ENCODE measurements around the gene CHD1. TPM values are rescaled to one million over a fixed set of nuclear protein-coding genes. Genes with fewer than 3 reads are reported as not detected.
A peak's percentile ranks its signal among the peaks of the same experiment; 100 is the strongest.

Gene CHD1
- total and polyA plus RNA-seq, 2 donors (not counting 1 experiment from before 2014, with no cell fraction given) = 18.2 to 48.4 TPM

- no peaks in the 10 kb centered on the region for H4K20me1 ChIP-seq (ENCODE audit: control insufficient read depth, extremely low read depth, insufficient read depth, low read length)
- H3K36me3 ChIP-seq (ENCODE audit: control insufficient read depth, insufficient read depth, low read length) = no peaks in the 10 kb centered on the region
- H2AFZ ChIP-seq (ENCODE audit: low read length) = no peak overlapping the region
- H3K9ac ChIP-seq (ENCODE audit: insufficient read depth, low read length) = no peak overlapping the region
- no peak overlapping the region for H3K4me2 ChIP-seq (ENCODE audit: extremely low read depth, insufficient read depth, low read length)
- no peak overlapping the region for H3K4me3 ChIP-seq (replicated peaks in 1 of 4; ENCODE audit: control extremely low read depth in 1 of 4, insufficient read depth in 1 of 4, low read depth in 3 of 4, low read length in 4 of 4)
- no peaks in the 10 kb centered on the region for H3K9me3 ChIP-seq (ENCODE audit: control insufficient read depth, insufficient read depth, low read depth, low read length)
- DNase-seq (ENCODE audit: low read depth in 2 of 2) = no peak
- H3K27me3 ChIP-seq (ENCODE audit: control insufficient read depth, insufficient read depth, low read length) = no peaks in the 10 kb centered on the region
- no peaks in the 10 kb centered on the region for H3K79me2 ChIP-seq (ENCODE audit: control insufficient read depth, insufficient read depth, low read length)
- no peak overlapping the region for H3K27ac ChIP-seq (ENCODE audit: insufficient read depth, low read length)
- TF ChIP-seq EZH2 (IDR thresholded peaks at IDR 0.05; ENCODE audit: low read length, missing control alignments) = no peak
- TF ChIP-seq, protein P1, sequence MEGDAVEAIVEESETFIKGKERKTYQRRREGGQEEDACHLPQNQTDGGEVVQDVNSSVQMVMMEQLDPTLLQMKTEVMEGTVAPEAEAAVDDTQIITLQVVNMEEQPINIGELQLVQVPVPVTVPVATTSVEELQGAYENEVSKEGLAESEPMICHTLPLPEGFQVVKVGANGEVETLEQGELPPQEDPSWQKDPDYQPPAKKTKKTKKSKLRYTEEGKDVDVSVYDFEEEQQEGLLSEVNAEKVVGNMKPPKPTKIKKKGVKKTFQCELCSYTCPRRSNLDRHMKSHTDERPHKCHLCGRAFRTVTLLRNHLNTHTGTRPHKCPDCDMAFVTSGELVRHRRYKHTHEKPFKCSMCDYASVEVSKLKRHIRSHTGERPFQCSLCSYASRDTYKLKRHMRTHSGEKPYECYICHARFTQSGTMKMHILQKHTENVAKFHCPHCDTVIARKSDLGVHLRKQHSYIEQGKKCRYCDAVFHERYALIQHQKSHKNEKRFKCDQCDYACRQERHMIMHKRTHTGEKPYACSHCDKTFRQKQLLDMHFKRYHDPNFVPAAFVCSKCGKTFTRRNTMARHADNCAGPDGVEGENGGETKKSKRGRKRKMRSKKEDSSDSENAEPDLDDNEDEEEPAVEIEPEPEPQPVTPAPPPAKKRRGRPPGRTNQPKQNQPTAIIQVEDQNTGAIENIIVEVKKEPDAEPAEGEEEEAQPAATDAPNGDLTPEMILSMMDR (conservative IDR thresholded peaks at IDR 0.05 in 1 of 2, IDR thresholded peaks at IDR 0.05 in 1 of 2; ENCODE audit: low read depth in 1 of 2, low read length in 2 of 2) = no peak
- no peaks in the 10 kb centered on the region for H3K4me1 ChIP-seq (ENCODE audit: control insufficient read depth, extremely low read depth, insufficient read depth, low read length)
These were observed 85.3 kb downstream of the CHD1 start for GRCh38 chr5:98843481-98843880.

- H3K27ac ChIP-seq (ENCODE audit: insufficient read depth, low read length) = no peak overlapping the region
- no peak overlapping the region for H2AFZ ChIP-seq (ENCODE audit: low read length)
- H3K9me3 ChIP-seq (ENCODE audit: control insufficient read depth, insufficient read depth, low read depth, low read length) = no peaks in the 10 kb centered on the region
- no peaks in the 10 kb centered on the region for H3K4me1 ChIP-seq (ENCODE audit: control insufficient read depth, extremely low read depth, insufficient read depth, low read length)
- no peak overlapping the region for H3K4me2 ChIP-seq (ENCODE audit: extremely low read depth, insufficient read depth, low read length)
- H3K9ac ChIP-seq (ENCODE audit: insufficient read depth, low read length) = no peak overlapping the region
- H3K4me3 ChIP-seq (replicated peaks in 1 of 4; ENCODE audit: control extremely low read depth in 1 of 4, insufficient read depth in 1 of 4, low read depth in 3 of 4, low read length in 4 of 4) = no peak overlapping the region
- DNase-seq (ENCODE audit: low read depth in 2 of 2) = peak in 1 of 2 donors; percentile 6
- no peaks in the 10 kb centered on the region for H3K27me3 ChIP-seq (ENCODE audit: control insufficient read depth, insufficient read depth, low read length)
- no peaks in the 10 kb centered on the region for H4K20me1 ChIP-seq (ENCODE audit: control insufficient read depth, extremely low read depth, insufficient read depth, low read length)
- no peaks in the 10 kb centered on the region for H3K36me3 ChIP-seq (ENCODE audit: control insufficient read depth, insufficient read depth, low read length)
- no peak for TF ChIP-seq EZH2 (IDR thresholded peaks at IDR 0.05; ENCODE audit: low read length, missing control alignments)
- TF ChIP-seq, protein P1 (conservative IDR thresholded peaks at IDR 0.05 in 1 of 2, IDR thresholded peaks at IDR 0.05 in 1 of 2; ENCODE audit: low read depth in 1 of 2, low read length in 2 of 2) = no peak
- H3K79me2 ChIP-seq (ENCODE audit: control insufficient read depth, insufficient read depth, low read length) = no peaks in the 10 kb centered on the region
These were observed 87.9 kb downstream of the CHD1 start for GRCh38 chr5:98840946-98841345.

DNA sequence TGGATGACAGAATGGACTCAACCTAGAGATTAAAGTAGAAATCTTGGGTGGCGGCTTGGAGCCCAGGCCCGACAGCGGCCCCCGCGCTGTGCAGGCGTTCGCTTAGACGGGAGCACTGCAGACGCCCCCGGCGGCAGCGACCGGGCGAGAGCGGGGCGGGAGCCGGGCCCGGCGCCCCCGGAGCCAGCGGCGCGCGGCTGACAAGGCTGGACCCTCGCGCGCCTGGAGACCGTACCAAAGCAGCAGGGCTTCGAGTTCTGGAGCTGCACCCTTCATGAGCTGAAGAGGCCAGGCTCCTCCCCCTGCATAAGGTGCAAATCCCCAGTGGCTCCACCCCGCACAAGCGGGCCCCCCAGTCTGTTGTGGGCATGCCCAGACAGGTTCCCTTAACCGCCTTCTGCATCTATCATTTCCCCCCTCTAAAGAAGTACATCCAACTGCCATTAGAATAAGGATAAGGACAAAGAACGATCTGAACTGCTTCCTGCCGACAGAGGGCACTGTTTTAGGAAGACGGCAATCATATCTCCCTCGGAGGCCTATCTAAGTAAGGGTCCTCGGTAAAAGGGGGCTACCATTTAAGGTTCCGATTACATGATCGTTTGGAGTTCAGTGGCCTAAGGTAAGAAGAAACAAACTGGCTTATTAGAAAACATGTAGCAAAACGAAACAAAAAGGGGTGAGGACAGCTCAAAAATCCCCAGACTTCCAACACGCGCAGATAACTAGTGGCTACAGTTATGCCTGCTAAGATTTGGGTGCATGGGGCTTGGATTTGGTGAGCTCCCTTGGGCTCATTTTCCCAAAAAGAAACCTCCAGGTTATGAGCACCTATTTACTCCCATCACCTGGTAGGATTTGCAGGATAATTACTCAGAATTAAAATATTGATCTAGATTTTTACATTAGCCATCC, 89.1 kb downstream of the CHD1 start:
- H3K79me2 ChIP-seq (ENCODE audit: control insufficient read depth, insufficient read depth, low read length) = no peaks in the 10 kb centered on the region
- H3K27ac ChIP-seq (ENCODE audit: insufficient read depth, low read length) = no peak overlapping the region
- no peaks in the 10 kb centered on the region for H4K20me1 ChIP-seq (ENCODE audit: control insufficient read depth, extremely low read depth, insufficient read depth, low read length)
- no peak overlapping the region for H3K9ac ChIP-seq (ENCODE audit: insufficient read depth, low read length)
- H3K4me1 ChIP-seq (ENCODE audit: control insufficient read depth, extremely low read depth, insufficient read depth, low read length) = no peaks in the 10 kb centered on the region
- no peaks in the 10 kb centered on the region for H3K27me3 ChIP-seq (ENCODE audit: control insufficient read depth, insufficient read depth, low read length)
- peak; percentile 20 to 30 for DNase-seq (ENCODE audit: low read depth in 2 of 2)
- H3K4me3 ChIP-seq (replicated peaks in 1 of 4; ENCODE audit: control extremely low read depth in 1 of 4, insufficient read depth in 1 of 4, low read depth in 3 of 4, low read length in 4 of 4) = no peak overlapping the region
- H3K4me2 ChIP-seq (ENCODE audit: extremely low read depth, insufficient read depth, low read length) = peak overlapping the region; percentile 26
- H2AFZ ChIP-seq (ENCODE audit: low read length) = peak overlapping the region; percentile 39
- no peak for TF ChIP-seq EZH2 (IDR thresholded peaks at IDR 0.05; ENCODE audit: low read length, missing control alignments)
- TF ChIP-seq, protein P1 (conservative IDR thresholded peaks at IDR 0.05 in 1 of 2, IDR thresholded peaks at IDR 0.05 in 1 of 2; ENCODE audit: low read depth in 1 of 2, low read length in 2 of 2) = peak in 1 of 2 donors; percentile 53
- H3K9me3 ChIP-seq (ENCODE audit: control insufficient read depth, insufficient read depth, low read depth, low read length) = no peaks in the 10 kb centered on the region
- no peaks in the 10 kb centered on the region for H3K36me3 ChIP-seq (ENCODE audit: control insufficient read depth, insufficient read depth, low read length)
